ENCODE measurements around the gene ITPKB.
"Not testable (repeated sequence)": the region's sequence is repeated elsewhere in the genome, so short reads cannot be mapped to it uniquely, and the experiment has no call there.

GRCh38 chr1:226747519-226748263 lies 8.6 kb upstream of the ITPKB start:
- not testable (repeated sequence) for TF ChIP-seq CTCF (conservative IDR thresholded peaks at IDR 0.05; ENCODE audit: low read depth in 2 of 2); REST (IDR thresholded peaks at IDR 0.05; ENCODE audit: unreplicated experiment); POLR2AphosphoS5 (IDR thresholded peaks at IDR 0.05; ENCODE audit: low read depth); EZH2phosphoT487 (IDR thresholded peaks at IDR 0.05; ENCODE audit: unreplicated experiment); EZH2 (IDR thresholded peaks at IDR 0.05; ENCODE audit: low read depth, unreplicated experiment); CREB1 (CRISPR knock-in tag; IDR thresholded peaks at IDR 0.05; ENCODE audit: low read depth); NANOG (IDR thresholded peaks at IDR 0.05; ENCODE audit: borderline replicate concordance)

Measured in GM23338 (cell line).